Prostate gland (tissue), 2 donors: ENCODE data around the gene RNF41. TPM values are rescaled to one million over a fixed set of nuclear protein-coding genes. Genes with fewer than 3 reads are reported as not detected.

Experiments
- DNase-seq: peaks from one replicate; pipeline ENCODE4 v3.0.0-alpha.2; 2019; ENCODE audit warnings: low spot score
- H3K27ac ChIP-seq, 2 donors: fragments of 200-600 bp; sonication (generic); 2 replicates each; pipeline ENCODE4 v1.5.1; 2017 to 2019
- H3K27me3 ChIP-seq: fragments of 200-600 bp; sonication (generic); replicated peaks from 2 replicates; pipeline ENCODE4 v1.5.1; 2019; ENCODE audit not compliant: insufficient read depth
- H3K36me3 ChIP-seq, 2 donors: fragments of 200-600 bp; sonication (generic); 1 replicate in 1 of 2; 2 replicates in 1 of 2; pipeline versions ENCODE4 v1.5.1 to v1.8.1; 2017 to 2019
- H3K4me1 ChIP-seq: fragments of 200-600 bp; sonication (generic); replicated peaks from 2 replicates; pipeline ENCODE4 v1.5.1; 2019
- H3K4me3 ChIP-seq, 2 donors: fragments of 200-600 bp; sonication (generic); 2 replicates each; pipeline ENCODE4 v1.5.1; 2017 to 2019
- H3K9me3 ChIP-seq: fragments of 200-600 bp; sonication (generic); 2 replicates; pipeline ENCODE4 v1.5.1; 2017
- CTCF ChIP-seq, 4 experiments: fragments of 200-600 bp in 2 of 4; fragments of 450-650 bp in 2 of 4; sonication (generic) in 2 of 4; IDR thresholded peaks; 1 replicate in 3 of 4; 2 replicates in 1 of 4; pipeline ENCODE4 v1.5.1; 2016 to 2019; ENCODE audit warnings: antibody characterized with exemption in 4 of 4, mild to moderate bottlenecking in 2 of 4, moderate library complexity in 2 of 4
- POLR2A ChIP-seq: fragments of 450-650 bp; IDR thresholded peaks from one replicate; pipeline ENCODE4 v1.6.1; 2016; ENCODE audit warnings: antibody characterized with exemption, mild to moderate bottlenecking
- POLR2AphosphoS5 ChIP-seq: sonication (generic); formaldehyde crosslinking; IDR thresholded peaks from one replicate; pipeline ENCODE4 v1.6.1; 2017; ENCODE audit warnings: antibody characterized with exemption
- WGBS: methylation state at CpG from one replicate; pipeline ENCODE4 v1.1.5; 2018; 5-methylcytosine and 5-hydroxymethylcytosine counted together
- intact Hi-C: fragments of 100-400 bp; cut with DNase I; formaldehyde crosslinking; loops from one replicate; pipeline ENCODE4 v1.14.2; 2022
- total RNA-seq, 2 donors: library from RNA; depleted of rRNA; stranded (reverse); fragments of >200 nt; gene quantifications; one replicate each; pipeline ENCODE4 v1.1.0, GENCODE V29; 2016

RNF41 gene
- total RNA-seq, 2 donors from 2014 or later = 74.4 to 90.4 TPM

- Histone ChIP-seq H3K4me3 (peak overlapping the region; percentile 74 to 93), H3K27ac (peak overlapping the region; percentile 99), H3K4me1 (no peaks in the 10 kb centered on the region), H3K27me3 (no peaks in the 10 kb centered on the region), H3K36me3 (no peaks in the 10 kb centered on the region), H3K9me3 (no peaks in the 10 kb centered on the region)
- DNase-seq = no peak
- WGBS = 4% methylated on average over 10 of the region's 10 CpGs
- peak; percentile 10 for TF ChIP-seq POLR2AphosphoS5
- no peak for TF ChIP-seq POLR2A
- TF ChIP-seq CTCF (IDR thresholded peaks at IDR 0.05) = no peak
- intact Hi-C loops = no loop called here
Observed at GRCh38 chr12:56220611-56221231, 1.0 kb downstream of the RNF41 start.

- Histone ChIP-seq H3K9me3 (no peaks in the 10 kb centered on the region), H3K27ac (peak overlapping the region; percentile 99), H3K4me1 (no peaks in the 10 kb centered on the region), H3K4me3 (peak overlapping the region in 1 of 2 donors; percentile 74), H3K36me3 (peaks cover 0 to 2% of the 10 kb centered on the region in 2 donors), H3K27me3 (no peaks in the 10 kb centered on the region)
- no peak for DNase-seq
- intact Hi-C loops = no loop called here
- WGBS = 89% methylated on average over 9 of the region's 9 CpGs
- TF ChIP-seq POLR2A (no peak), CTCF (IDR thresholded peaks at IDR 0.05) (no peak), POLR2AphosphoS5 (no peak)
Observed at GRCh38 chr12:56219840-56220239, 1.9 kb downstream of the RNF41 start.

GRCh38 chr12:56216461-56216860, 5.3 kb downstream of the RNF41 start:
- no peak overlapping the region for H3K4me3 ChIP-seq
- DNase-seq = peak; percentile 49
- intact Hi-C loops = no loop called here
- H3K9me3 ChIP-seq = no peaks in the 10 kb centered on the region
- no peak for TF ChIP-seq POLR2AphosphoS5
- TF ChIP-seq POLR2A = no peak
- no peak for TF ChIP-seq CTCF (IDR thresholded peaks at IDR 0.05)
- H3K36me3 ChIP-seq = peaks cover 14 to 21% of the 10 kb centered on the region in 2 donors
- no peaks in the 10 kb centered on the region for H3K4me1 ChIP-seq
- H3K27ac ChIP-seq = peak overlapping the region; percentile 72 to 99
- WGBS = 64% methylated on average over 3 of the region's 3 CpGs
- no peaks in the 10 kb centered on the region for H3K27me3 ChIP-seq

- Histone ChIP-seq H3K9me3 (no peaks in the 10 kb centered on the region), H3K4me3 (no peak overlapping the region), H3K27me3 (no peaks in the 10 kb centered on the region), H3K36me3 (peaks cover 26 to 38% of the 10 kb centered on the region in 2 donors), H3K4me1 (no peaks in the 10 kb centered on the region), H3K27ac (peak overlapping the region; percentile 20 to 99)
- TF ChIP-seq POLR2AphosphoS5 (peak; percentile 84), CTCF (IDR thresholded peaks at IDR 0.05) (no peak)
- intact Hi-C loops = no loop called here
- WGBS = 58% methylated on average over 5 of the region's 5 CpGs
- DNase-seq = peak; percentile 42
Observed at GRCh38 chr12:56213878-56214277, 7.8 kb downstream of the RNF41 start.

GRCh38 chr12:56212361-56212760, 9.4 kb downstream of the RNF41 start:
- no peak for DNase-seq
- intact Hi-C loops = no loop called here
- H3K27ac ChIP-seq = peak overlapping the region in 1 of 2 donors; percentile 99
- H3K9me3 ChIP-seq = no peaks in the 10 kb centered on the region
- peaks cover 32 to 45% of the 10 kb centered on the region in 2 donors for H3K36me3 ChIP-seq
- no peak overlapping the region for H3K4me3 ChIP-seq
- 87% methylated on average over 1 of the region's 1 CpG for WGBS
- TF ChIP-seq POLR2A = no peak
- no peak for TF ChIP-seq CTCF (IDR thresholded peaks at IDR 0.05)
- TF ChIP-seq POLR2AphosphoS5 = no peak
- no peaks in the 10 kb centered on the region for H3K27me3 ChIP-seq
- no peaks in the 10 kb centered on the region for H3K4me1 ChIP-seq
